ENCODE results near the gene BLMH.

Gene BLMH

GRCh38 chr17:30304778-30305177 lies 13.0 kb upstream of the BLMH start:
- DNase-seq: no peak

- no peak for DNase-seq
Observed at GRCh38 chr17:30302241-30302640, 10.5 kb upstream of the BLMH start.

GRCh38 chr17:30300818-30301217 lies 9.1 kb upstream of the BLMH start:
- no peak for DNase-seq

GRCh38 chr17:30299000-30299399 lies 7.3 kb upstream of the BLMH start:
- no peak for DNase-seq

- DNase-seq: no peak
Observed at GRCh38 chr17:30297715-30298114, 6.0 kb upstream of the BLMH start.

- no peak for DNase-seq
Observed at GRCh38 chr17:30296499-30297080, 4.8 kb upstream of the BLMH start.

GRCh38 chr17:30292286-30292858 lies 628 bp upstream of the BLMH start:
- no peak for DNase-seq

GRCh38 chr17:30290696-30291542 lies 825 bp downstream of the BLMH start:
- no peak for DNase-seq

GRCh38 chr17:30290077-30290476 lies 1.7 kb downstream of the BLMH start:
- DNase-seq: no peak

GRCh38 chr17:30279156-30279555 lies 12.6 kb downstream of the BLMH start:
- DNase-seq: no peak

GRCh38 chr17:30278032-30278431 lies 13.7 kb downstream of the BLMH start:
- DNase-seq: no peak

- DNase-seq: no peak
Observed at GRCh38 chr17:30275911-30276310, 15.8 kb downstream of the BLMH start.

GRCh38 chr17:30274887-30275286 lies 16.9 kb downstream of the BLMH start:
- no peak for DNase-seq

GRCh38 chr17:30273373-30273772 lies 18.4 kb downstream of the BLMH start:
- no peak for DNase-seq

- no peak for DNase-seq
Observed at GRCh38 chr17:30271102-30271501, 20.6 kb downstream of the BLMH start.

GRCh38 chr17:30267625-30268024 lies 24.1 kb downstream of the BLMH start:
- no peak for DNase-seq

- DNase-seq: no peak
Observed at GRCh38 chr17:30263552-30264333, 28.0 kb downstream of the BLMH start.

- DNase-seq: no peak
Observed at GRCh38 chr17:30256756-30257506, 34.8 kb downstream of the BLMH start.

- no peak for DNase-seq
Observed at GRCh38 chr17:30254150-30254549, 37.6 kb downstream of the BLMH start.

- DNase-seq: no peak
Observed at GRCh38 chr17:30253312-30253711, 38.4 kb downstream of the BLMH start.

GRCh38 chr17:30251931-30252330 lies 39.8 kb downstream of the BLMH start:
- no peak for DNase-seq

GRCh38 chr17:30249460-30249859 lies 42.3 kb downstream of the BLMH start:
- DNase-seq: no peak

- no peak for DNase-seq
Observed at GRCh38 chr17:30248786-30249185, 43.0 kb downstream of the BLMH start.

Measured in NCI-H187 treated with DMSO at 0.1 percent for 48 hours (cell line).